GM18505 (cell line): ENCODE data around the gene CARMIL1.

Source experiments
- ATAC-seq: cut with Tn5 transposase; IDR thresholded peaks from one replicate; pipeline ENCODE4 v1.9.1; 2021; ENCODE audit not compliant: unreplicated experiment
- POLR2A ChIP-seq: IDR thresholded peaks from 4 replicates; pipeline ENCODE4 v1.6.1; 2011; ENCODE audit warnings: borderline replicate concordance; ENCODE audit not compliant: insufficient read depth, insufficient read length; ENCODE audit errors: extremely low read depth

CARMIL1 gene

GRCh38 chr6:25307805-25308494, 28.8 kb downstream of the CARMIL1 start:
- ATAC-seq = no peak
- TF ChIP-seq POLR2A = no peak

GRCh38 chr6:25309886-25310285, 30.7 kb downstream of the CARMIL1 start:
- no peak for ATAC-seq
- TF ChIP-seq POLR2A = no peak

- TF ChIP-seq POLR2A = no peak
- ATAC-seq = no peak
Observed at GRCh38 chr6:25311331-25311840, 32.2 kb downstream of the CARMIL1 start.

GRCh38 chr6:25312034-25312620, 33.0 kb downstream of the CARMIL1 start:
- no peak for ATAC-seq

GRCh38 chr6:25312703-25313102, 33.5 kb downstream of the CARMIL1 start:
- TF ChIP-seq POLR2A = no peak
- ATAC-seq = no peak

More at GRCh38 chr6:25312034-25312620, 33.0 kb downstream of the CARMIL1 start:
- no peak for TF ChIP-seq POLR2A

- TF ChIP-seq POLR2A = no peak
- no peak for ATAC-seq
Observed at GRCh38 chr6:25314509-25315175, 35.5 kb downstream of the CARMIL1 start.

GRCh38 chr6:25315194-25316177, 36.3 kb downstream of the CARMIL1 start:
- TF ChIP-seq POLR2A = no peak

GRCh38 chr6:25316626-25317025, 37.5 kb downstream of the CARMIL1 start:
- no peak for TF ChIP-seq POLR2A
- ATAC-seq = no peak

More at GRCh38 chr6:25315194-25316177, 36.3 kb downstream of the CARMIL1 start:
- ATAC-seq = no peak

- ATAC-seq = no peak
- no peak for TF ChIP-seq POLR2A
Observed at GRCh38 chr6:25318589-25318988, 39.4 kb downstream of the CARMIL1 start.

GRCh38 chr6:25320459-25320858, 41.3 kb downstream of the CARMIL1 start:
- ATAC-seq = no peak
- TF ChIP-seq POLR2A = no peak

GRCh38 chr6:25322692-25323091, 43.5 kb downstream of the CARMIL1 start:
- ATAC-seq = no peak
- TF ChIP-seq POLR2A = no peak

- ATAC-seq = no peak
- no peak for TF ChIP-seq POLR2A
Observed at GRCh38 chr6:25324066-25324762, 45.0 kb downstream of the CARMIL1 start.

- no peak for TF ChIP-seq POLR2A
- ATAC-seq = no peak
Observed at GRCh38 chr6:25326126-25326525, 47.0 kb downstream of the CARMIL1 start.

GRCh38 chr6:25326960-25327359, 47.8 kb downstream of the CARMIL1 start:
- no peak for ATAC-seq
- TF ChIP-seq POLR2A = no peak
